ENCODE measurements around the gene ARFGAP2.
"Not testable (repeated sequence)": the region's sequence is repeated elsewhere in the genome, so short reads cannot be mapped to it uniquely, and the experiment has no call there.

The ARFGAP2 gene

GRCh38 chr11:47176328-47177228 lies at the start of gene ARFGAP2:
TSS of gene ARFGAP2 (minus strand) at chr11:47176879. CDS start at chr11:47176853, 26 bp downstream.
- DNase-seq, result peak; percentile 97

GRCh38 chr11:47225552-47226400 lies 49.1 kb upstream of the ARFGAP2 start:
- DNase-seq, result no peak

- no peak for DNase-seq
Measured at GRCh38 chr11:47222696-47223095, 46.0 kb upstream of the ARFGAP2 start.

- DNase-seq, result no peak
Measured at GRCh38 chr11:47220401-47220821, 43.7 kb upstream of the ARFGAP2 start.

- DNase-seq, result peak; percentile 70
Measured at GRCh38 chr11:47216121-47216798, 39.6 kb upstream of the ARFGAP2 start.

- peak; percentile 70 for DNase-seq
Measured at GRCh38 chr11:47215366-47215910, 38.8 kb upstream of the ARFGAP2 start.

GRCh38 chr11:47213950-47214565 lies 37.4 kb upstream of the ARFGAP2 start:
- DNase-seq, result peak; percentile 89

- DNase-seq, result no peak
Measured at GRCh38 chr11:47212938-47213337, 36.3 kb upstream of the ARFGAP2 start.

- no peak for DNase-seq
Measured at GRCh38 chr11:47208628-47209027, 31.9 kb upstream of the ARFGAP2 start.

- DNase-seq, result not testable (repeated sequence)
Measured at GRCh38 chr11:47208008-47208552, 31.4 kb upstream of the ARFGAP2 start.

- no peak for DNase-seq
Measured at GRCh38 chr11:47207459-47207858, 30.8 kb upstream of the ARFGAP2 start.

GRCh38 chr11:47206577-47206976 lies 29.9 kb upstream of the ARFGAP2 start:
- DNase-seq, result not testable (repeated sequence)

GRCh38 chr11:47204637-47204989 lies 27.9 kb upstream of the ARFGAP2 start:
- DNase-seq, result no peak

GRCh38 chr11:47202576-47202975 lies 25.9 kb upstream of the ARFGAP2 start:
- no peak for DNase-seq

GRCh38 chr11:47201015-47201414 lies 24.3 kb upstream of the ARFGAP2 start:
- DNase-seq, result no peak

GRCh38 chr11:47198161-47198560 lies 21.5 kb upstream of the ARFGAP2 start:
- not testable (repeated sequence) for DNase-seq

- no peak for DNase-seq
Measured at GRCh38 chr11:47192111-47192510, 15.4 kb upstream of the ARFGAP2 start.

- DNase-seq, result not testable (repeated sequence)
Measured at GRCh38 chr11:47191137-47191536, 14.5 kb upstream of the ARFGAP2 start.

GRCh38 chr11:47189100-47189834 lies 12.6 kb upstream of the ARFGAP2 start:
- no peak for DNase-seq

- DNase-seq, result no peak
Measured at GRCh38 chr11:47188259-47188658, 11.6 kb upstream of the ARFGAP2 start.

GRCh38 chr11:47187723-47188122 lies 11.0 kb upstream of the ARFGAP2 start:
- DNase-seq, result no peak

Measured in CD4-positive, alpha-beta T cell treated with Interleukin-6 for 4 hours (primary cell).